Stimulated activated CD8-positive, alpha-beta memory T cell treated with anti-CD3 and anti-CD28 coated beads, Interleukin-12 subunit alpha, Interleukin-12 subunit beta, amount 100 ng/mL, for 24 hours (primary cell): ENCODE measurements around the gene GPR153.

Source experiments
- DNase-seq: peaks from one replicate; pipeline ENCODE4 v3.0.0-alpha.2; 2020; ENCODE audit errors: extremely low read depth

Gene GPR153

DNA sequence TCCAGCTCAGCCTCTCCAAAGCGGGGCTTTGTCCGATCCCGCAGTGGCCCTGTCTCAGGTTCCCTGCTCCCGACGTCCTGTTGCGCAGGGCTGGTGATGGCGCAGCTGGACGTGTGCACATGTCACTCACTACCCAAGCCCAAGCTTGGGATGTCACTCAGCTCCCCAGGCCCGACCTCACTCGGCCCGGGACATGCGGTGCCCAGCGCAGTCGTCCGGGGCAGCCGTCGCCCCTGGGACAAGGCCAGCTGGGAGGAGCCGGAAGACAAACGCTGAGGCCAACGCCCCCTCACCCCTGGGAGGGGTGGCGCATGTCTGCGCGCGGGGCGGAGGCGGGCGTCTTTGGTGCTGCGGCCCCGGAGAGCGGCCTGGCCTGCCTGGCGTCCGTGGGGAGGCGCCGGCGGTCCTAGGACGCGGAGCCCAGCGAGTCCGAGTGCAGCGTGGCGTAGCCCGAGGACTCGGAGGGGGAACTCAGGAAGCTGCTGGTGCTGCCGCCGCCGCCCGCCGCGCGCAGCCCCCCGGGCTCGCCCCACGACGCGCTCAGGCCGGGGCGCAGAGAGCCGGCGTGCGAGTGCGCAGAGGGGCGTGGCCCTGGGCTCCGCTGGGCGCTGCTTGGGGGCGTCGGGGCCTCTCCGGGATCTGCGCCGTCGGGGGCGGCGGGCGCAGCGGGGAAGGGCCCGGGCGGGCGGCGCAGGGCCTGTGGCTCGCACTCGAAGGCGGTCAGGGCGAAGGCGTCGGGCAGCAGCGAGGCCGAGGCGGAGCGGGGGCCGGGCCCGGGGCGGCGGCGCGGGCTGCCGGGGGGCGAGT lies 11.8 kb downstream of the GPR153 start:
- no peak for DNase-seq

DNA sequence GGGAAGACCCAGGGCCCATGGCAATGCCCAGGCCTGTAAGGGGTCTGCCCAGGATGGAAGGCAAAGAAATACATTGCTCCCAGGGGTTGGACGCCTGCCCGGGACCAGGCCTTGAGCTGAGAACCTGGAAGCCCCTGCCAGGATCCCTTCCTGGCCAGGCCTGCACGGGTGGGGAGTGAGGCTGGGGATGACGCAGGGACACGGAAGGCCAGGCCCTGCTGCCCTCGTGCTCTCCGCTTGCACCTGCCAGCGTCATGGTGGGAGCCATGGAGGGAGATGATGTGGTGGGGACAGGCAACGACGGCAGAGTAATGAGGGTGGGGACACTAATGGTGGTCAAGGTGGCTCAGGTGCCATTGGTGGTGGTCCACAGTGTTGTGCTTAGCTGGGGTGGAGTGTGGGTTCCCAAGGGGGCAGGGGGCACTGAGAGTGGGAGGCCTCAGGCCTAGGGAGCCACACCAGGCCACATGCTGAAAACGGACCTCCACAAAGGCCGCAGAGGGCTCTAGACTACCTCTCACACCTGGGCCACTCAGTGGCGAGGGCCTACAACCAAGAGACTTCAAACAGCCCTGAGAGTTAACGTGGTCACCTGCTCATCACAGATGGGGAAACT lies 12.6 kb downstream of the GPR153 start:
- no peak for DNase-seq

DNA sequence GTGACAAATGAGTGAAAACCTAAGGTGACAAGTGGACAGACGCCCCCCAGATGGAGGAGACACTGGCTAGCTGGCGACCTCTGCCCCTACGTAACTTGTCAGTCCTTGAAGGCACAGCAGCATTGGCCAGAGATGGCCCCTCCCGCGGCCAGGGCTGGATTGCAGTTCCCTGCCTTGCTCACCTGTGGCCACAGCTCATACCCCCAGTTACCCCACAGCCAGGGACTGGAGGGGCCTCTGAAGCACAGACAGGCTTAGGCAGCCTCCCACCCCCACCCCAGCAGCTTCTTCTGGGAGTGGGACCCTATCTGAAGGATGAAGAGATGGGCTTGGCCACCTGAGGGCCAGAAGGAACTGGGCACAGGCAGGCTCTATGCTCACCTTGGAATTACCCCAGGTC lies 13.2 kb downstream of the GPR153 start:
- no peak for DNase-seq

DNA sequence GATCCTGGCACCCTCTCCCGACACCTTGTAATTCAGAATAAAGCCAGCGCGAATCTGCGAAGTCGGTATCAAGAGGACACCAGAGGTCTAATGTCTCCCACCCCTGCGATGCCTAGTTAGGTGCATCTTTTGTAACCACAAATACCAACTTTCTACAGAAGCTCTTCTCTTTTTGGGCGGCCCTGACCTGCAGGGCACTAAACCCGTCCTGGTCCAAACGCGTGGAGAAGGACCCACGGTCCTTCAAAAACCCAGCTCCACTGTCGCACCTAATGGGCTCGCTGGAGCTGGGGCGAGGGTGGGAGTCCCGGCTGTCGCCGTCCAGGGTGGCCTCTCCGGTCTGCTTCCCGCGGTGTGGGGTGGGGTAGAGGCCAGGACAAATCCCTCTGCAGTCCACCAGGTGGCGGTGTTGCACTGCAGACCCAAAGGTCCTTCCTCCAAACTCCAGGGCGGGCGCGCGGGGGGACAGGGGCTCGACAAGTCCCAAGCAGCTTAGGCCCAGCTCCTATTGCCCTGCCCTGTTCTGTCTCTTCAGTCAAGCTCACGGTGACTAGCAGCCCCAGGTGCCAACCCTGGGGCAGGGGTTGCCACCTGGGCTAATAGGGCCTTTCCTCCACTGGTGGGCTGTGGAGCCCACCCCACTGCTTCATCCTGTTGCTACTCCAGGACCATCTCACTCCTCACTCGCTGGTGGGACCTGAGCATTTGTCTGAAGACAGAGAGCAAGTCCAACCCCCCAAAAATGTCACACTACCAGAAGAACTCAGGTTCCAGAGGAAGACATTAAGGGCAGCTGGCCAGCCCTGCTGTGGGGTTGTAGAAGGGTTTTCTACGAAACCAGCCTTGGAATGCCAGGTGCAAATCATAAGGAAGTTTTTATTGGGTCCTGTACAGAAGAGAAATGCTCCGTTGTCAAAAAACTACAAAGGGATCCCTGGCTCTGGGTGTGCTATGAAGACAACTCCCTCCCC lies 14.1 kb downstream of the GPR153 start:
- peak; percentile 47 for DNase-seq

DNA sequence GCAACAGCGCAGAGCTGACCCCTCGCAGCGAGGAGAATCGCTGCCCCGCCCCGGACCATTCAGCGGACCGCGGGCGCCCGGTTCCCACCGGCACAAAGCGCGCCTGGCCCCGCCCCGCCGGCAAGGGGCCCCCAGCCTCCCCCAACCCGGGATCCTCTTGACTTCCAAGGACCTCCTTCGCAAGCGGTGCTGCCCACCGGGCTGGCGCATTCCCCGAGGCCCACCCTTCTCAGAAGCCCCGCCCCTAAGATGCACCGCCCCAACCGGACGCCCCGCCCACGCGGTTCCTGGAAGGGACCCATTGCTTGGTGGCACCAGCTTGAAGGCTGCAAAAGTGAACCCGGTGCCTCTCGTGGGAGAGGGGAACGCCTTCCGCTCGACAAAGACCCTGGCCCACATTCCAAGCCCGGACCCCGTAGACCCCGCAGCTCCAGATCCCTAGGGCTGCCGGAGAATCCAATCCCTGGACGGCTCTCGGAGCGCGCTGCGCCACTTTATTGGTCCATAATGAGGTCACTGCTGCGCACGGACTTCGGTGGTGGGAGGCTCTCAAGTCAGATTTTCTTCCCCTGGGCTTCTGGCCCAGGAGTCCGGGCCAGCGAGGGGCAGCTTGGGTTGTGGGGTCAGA lies 14.9 kb downstream of the GPR153 start:
- DNase-seq = no peak

DNA sequence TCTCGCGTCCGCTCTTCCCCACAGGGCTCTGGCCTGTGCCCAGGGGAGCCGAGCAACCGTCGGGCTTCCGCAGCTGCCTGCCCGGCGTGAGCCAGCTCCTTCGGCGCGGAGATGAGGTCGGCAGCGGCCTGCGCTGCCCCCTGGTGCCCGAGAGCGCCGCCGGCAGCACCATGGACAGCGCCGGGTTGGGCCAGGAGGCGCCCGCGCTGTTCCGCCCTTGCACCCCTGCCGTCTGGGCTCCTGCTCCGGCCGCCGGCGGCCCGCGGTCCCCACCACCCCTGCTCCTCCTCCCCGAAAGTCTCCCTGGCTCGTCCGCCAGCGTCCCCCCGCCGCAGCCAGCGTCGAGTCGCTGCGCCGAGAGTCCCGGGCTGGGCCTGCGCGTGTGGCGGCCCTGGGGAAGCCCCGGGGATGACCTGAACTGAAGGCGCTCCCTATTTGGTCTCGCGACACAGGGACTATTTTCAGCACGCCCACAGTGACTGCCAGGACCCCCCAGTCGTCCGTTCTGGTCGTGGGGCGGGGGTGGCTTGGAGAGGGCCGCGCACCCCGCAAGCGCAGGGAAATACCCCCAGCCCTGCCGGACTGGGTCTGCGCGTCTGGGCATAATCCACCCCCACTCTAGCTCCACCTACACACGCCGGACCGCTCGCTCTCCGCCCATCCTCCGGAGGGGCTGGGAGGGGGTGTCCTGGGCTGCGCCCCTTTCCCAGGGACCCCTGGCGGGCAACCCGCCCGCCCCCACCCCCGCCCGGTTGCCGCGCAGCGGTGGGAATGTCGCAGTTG lies 15.6 kb downstream of the GPR153 start:
- DNase-seq = peak; percentile 38

DNA sequence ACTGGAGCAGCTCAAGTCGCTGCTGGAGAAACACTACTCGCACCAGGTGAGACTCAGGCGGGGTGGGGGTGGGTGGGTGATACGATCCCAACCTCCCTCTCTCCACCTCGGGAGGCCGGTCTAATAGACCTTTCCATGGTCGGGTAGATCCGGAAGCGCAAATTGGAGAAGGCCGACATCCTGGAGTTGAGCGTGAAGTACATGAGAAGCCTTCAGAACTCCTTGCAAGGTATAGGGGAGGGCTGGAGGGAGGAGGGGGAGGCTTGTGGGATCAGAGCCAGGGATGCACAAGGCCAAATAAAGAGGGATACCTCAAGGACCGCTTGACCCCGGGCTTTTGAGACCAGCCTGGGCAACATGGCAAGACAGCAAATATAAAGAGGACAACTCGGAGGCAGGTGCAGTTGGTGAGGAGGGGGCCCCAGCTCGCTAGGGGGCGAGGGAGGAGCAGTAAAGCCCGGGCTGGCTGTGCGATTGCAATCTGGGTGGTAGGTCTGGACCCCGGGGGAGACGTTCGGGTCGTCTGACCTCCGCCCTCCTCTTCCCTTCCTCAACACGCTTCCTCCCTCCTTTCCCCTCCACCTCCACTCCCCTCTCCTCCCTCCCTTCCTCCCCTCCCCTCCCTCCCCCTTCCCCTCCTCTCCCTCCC lies 16.4 kb downstream of the GPR153 start:
- DNase-seq = no peak

DNA sequence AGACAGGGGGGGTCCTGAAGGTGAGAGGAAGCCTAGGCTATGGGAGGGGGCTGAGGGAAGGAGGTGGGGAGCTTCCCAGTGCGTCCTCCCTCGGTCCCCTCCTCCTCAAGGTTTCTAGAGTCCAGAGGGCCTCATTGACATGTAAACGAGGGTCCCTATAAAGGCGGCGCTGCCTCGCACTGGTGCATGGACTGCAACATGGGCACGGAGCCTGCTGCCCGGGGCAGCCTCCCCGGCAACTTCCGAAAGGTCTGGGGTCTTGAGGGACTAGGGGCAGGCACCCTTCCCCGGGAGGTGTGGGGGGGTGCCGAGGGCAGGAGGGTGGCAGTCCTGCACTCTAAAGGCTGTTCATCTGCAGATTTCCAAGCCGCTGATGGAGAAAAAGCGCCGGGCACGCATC lies 16.9 kb downstream of the GPR153 start, which contains the start of gene HES3:
HES3 (plus strand) TSS at position 187 of the 400 bp plus-strand sequence; CDS start at position 374, 187 bp downstream.
- no peak for DNase-seq

DNA sequence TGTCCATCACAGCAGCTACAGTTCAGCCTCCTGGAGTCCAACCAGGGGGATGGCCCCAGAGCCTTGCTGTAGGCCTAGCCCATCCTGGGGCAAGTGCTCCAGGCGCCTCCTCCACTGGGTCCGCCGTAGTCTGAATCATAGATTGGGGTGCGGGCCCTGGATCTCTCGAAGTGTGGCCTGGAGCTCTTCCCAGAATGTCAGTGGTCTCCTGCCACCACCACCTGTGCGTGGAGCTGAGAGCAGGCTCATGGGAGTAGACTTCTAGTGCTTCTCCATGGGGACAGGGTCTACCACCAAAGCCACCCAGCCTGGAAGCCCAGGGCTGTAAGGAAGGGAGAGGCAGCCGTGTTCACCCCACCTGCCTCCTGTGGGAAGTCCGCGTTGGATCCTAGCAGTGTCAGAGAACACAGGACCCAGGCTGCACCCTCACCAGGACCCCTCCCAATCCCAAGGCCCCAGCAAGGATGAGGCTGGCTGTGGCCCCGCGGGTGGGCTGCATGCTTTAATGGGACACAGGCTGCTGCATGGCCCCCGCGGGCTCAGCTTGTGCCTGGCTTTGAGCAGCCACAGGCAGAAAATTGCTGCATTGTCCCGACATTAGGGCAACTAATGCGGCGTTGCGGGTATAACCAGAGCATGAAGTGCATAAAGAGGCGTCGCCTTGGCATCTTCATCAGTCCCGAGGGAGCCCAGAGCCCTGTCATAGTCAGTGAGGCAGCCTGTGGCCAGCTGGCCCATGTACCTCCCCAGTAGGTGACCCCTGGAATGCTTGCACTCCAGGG lies 17.7 kb downstream of the GPR153 start:
- no peak for DNase-seq

DNA sequence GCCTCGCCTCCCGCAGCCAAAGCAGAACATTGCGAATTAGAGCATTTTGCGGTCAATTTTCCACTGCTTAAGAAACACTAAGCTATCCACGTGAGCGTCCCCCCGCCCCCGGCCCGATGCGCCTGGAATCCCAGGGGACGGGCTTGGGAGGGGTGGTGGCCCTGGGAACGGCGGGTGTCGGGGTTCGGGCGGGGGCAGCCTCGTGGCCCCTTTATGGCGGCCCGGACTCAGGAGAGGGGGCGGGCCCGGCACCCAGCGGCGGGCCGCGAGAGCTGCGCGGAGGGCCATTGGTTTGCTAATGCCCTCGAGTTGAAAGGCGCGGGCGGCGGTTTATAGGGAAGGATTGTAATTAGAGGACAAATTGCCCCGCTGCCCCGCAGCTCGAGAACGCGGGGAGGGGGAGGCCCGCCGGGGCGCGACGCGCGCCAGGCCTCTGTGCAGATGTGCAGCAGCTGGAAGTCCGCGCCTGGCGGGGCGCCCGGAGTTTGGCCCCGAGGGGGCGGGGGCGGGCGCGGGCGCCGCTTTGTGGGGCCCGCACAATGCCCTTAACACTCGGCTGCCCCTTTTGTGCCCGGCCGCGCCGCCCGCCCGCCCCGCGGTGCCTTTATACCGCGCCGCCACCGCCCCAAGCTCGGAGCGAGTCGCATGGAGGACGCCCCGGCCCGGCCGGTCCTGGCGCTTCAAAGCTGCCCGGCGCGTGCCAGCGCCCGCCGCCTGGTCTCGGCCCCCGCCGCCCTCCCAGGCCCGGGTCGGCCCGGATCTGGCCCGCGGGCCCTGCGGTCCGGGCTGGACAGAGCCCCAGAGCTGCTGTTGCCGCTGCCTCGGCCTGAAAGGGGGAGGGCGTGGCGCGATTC lies 18.8 kb downstream of the GPR153 start:
- DNase-seq = no peak

DNA sequence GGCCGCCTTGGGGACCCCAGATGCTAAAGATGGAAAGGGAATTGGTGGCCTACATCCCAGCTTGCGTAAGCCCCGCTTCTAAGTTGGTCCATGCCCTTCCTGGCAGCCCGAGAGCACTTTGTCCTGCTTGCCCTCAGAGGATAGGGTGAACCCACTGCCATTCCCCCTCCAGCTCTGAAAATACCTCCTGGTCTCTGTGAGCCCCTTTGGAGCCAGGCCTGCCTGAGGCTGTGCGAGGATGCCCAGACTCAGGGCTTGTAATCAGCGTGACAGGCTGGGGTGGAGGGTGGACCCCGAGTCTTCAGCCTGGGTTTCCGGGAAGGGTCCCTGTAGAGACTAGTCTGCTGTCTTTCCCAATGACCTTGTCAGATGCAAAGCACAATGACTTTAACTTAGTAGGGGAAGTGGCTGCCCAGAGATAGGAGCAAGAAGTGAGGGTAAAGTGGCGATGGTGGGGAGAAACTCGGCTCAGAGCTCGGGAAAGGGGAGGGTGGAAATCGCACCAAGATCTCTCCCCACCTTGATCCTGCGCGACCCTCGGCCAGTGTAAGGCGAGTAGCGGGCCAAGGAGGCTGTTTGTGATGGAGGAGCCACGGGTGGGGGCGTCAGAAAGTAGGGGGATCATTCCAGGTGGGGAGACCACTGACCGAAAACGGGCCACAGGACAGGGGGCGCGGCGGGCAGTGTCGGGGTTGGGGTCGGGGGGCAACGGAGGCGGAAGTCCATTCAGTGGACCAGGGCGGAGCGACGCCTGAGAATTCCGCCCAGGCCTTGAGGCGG lies 19.6 kb downstream of the GPR153 start:
- no peak for DNase-seq

DNA sequence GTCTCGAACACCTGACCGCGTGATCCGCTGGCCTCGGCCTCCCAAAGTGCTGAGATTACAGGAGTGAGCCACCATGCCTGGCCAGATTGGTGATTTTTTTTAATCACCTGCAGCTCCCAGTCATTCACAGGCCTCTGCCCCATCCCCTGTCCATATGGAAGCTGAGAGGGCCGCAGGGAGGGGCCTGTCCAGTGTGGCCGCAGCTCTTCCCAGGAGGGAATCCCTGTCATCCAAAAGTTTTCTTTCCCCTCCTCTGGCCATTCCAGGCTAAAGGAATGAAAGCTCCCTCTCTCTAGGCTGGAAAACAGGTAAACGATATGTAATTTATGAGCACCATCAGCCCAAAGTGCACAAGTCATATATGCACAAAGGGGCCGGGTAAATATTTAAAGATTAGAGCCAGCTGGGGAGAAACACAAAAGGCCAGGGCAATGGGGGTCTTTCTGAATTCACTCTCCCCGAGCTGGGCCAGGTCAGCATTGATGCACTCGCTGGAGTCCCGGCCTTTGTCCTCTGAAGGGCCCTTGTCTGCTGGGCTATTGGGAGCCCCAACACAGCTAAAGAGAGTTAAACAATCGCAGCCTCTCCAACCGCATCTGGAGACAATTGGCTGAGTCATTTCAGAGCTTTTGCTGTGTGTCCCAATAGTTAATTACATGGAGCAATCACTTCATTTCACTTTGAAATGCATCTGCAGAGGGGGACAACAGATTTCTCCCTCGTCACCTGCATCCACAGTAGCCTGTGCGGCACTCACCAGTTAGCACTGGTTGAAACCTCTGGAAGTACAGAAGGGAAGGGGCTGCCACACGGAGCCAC lies 20.7 kb downstream of the GPR153 start:
- DNase-seq = no peak

DNA sequence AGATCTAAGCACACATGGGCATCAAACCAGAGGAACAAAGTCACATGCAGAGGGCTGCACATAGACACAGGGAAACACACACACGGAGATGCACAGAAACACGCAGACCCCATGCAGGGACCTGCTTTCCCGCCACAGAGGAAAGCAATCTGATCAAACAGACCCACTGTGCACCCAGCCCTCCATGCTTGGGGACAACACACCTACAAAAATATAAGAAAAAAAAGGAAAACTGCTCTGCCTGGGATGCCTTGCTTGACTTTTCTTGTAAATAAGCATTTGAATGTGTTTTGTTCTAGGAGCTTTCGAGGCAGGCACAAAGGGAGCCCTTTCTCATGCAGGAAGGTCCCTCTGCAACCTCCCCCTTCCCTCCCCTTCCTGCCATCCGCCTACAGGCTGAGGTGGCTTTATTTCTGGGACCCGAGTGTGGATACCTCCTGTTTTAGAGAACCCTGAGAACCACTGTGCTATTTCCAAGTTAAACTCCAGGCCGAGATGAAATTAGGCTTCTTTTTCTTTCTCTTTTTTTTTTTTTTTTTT lies 21.6 kb downstream of the GPR153 start:
- no peak for DNase-seq

DNA sequence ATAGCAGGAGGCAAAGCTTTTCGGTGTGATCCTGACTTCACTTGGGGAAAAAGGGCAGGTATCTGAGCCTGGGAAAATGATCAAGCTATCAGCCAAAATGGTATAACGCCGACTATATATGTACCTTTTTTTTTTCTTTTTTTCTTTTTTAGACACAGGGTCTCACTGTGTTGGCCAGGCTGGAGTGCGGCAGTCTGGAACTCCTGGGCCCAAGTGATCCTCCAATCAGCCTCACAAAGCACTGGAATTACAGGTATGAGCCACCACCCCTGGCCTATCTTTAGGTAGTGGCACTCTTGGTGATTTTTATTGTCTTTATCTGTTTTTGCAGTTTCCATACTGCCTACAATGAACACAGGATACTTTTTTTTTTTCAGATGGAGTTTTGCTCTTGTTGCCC lies 23.8 kb downstream of the GPR153 start:
- DNase-seq = no peak

DNA sequence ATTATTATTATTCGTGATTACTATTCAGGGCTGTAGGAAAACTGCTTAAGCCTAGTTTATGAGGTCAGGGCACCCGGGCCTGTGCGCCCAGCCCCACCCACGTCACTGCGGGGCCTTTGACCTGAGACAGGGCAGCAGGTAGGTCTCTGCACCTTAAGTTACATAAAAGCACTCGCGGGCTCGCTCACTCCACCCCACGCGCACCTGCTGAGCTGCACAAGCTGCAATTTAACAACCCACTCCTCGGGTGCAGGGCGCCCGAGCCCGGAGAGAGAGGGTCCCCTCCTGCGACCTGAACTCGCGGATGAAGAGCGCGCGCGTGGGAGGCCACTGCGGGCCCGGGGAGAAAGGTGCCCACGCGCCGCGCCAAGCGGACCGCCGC lies 25.6 kb downstream of the GPR153 start:
- no peak for DNase-seq

DNA sequence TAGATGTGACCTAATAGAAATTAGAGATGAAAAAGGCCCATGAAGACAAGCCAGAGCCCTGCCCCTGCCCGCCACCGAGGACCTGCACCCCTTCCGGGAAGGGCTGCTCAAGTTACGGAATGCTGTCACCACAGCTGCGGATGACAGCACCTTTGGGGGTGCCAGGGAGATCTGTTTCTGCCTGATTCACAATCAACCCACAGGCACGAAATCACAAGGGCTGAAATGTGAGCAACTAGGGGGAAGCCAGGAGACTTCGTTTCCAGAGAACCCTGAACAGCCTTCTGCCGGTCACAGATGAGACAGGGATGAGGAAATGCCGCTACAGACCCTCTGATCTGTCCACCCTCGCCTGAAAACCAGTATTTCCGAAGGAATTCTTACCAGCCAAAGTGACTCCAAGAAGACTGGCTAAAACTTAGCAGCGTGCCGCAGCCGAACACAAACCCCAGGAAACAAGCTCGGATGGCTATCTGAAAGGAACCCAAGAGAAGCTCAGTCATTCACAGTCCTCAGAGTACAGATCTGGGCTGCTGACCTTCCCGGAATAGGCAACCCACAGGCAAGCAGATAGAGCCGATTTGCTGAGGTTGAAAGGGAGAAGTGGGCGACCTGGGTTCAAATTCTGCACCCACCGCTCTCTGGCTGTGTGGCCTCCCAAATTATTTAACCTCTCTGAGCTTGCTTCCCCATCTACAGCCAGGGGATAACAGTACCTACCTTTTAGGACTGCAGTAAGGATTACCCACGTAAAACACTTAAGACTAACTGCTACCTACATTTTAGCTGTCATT lies 26.2 kb downstream of the GPR153 start:
- DNase-seq = no peak
